Neutrophil (primary cell): ENCODE results near the gene ATP10D.

ENCODE experiments used
- H3K27ac ChIP-seq: fragments of 200-600 bp; sonication (generic); 2 replicates; pipeline ENCODE4 v1.5.1; 2016; ENCODE audit warnings: mild to moderate bottlenecking, moderate library complexity
- H3K27me3 ChIP-seq: fragments of 200-600 bp; sonication (generic); 2 replicates; pipeline ENCODE4 v1.6.0; 2016; ENCODE audit warnings: mild to moderate bottlenecking
- H3K36me3 ChIP-seq: fragments of 200-600 bp; sonication (generic); 2 replicates; pipeline ENCODE4 v1.5.1; 2017
- H3K4me1 ChIP-seq, 2 experiments: fragments of 200-600 bp in 1 of 2; sonication (generic) in 1 of 2; 1 replicate in 1 of 2; 2 replicates in 1 of 2; pipeline versions ENCODE4 v1.5.1 to v1.6.1; 2013 to 2016; ENCODE audit warnings: low read depth in 1 of 2, low read length in 1 of 2, mild to moderate bottlenecking in 1 of 2, moderate library complexity in 1 of 2; ENCODE audit not compliant: control insufficient read depth in 1 of 2, insufficient read depth in 1 of 2
- H3K4me3 ChIP-seq, 2 experiments: fragments of 200-600 bp in 1 of 2; sonication (generic) in 1 of 2; 1 replicate in 1 of 2; 2 replicates in 1 of 2; pipeline ENCODE4 v1.5.1; 2013 to 2016; ENCODE audit warnings: low read depth in 1 of 2, low read length in 1 of 2, mild to moderate bottlenecking in 1 of 2, moderate library complexity in 1 of 2
- H3K9me3 ChIP-seq: fragments of 200-600 bp; sonication (generic); 2 replicates; pipeline ENCODE4 v1.5.1; 2016
- CTCF ChIP-seq: fragments of 200-600 bp; sonication (generic); IDR thresholded peaks from 2 replicates; pipeline ENCODE4 v1.5.1; 2016; ENCODE audit warnings: antibody characterized with exemption

ATP10D gene

DNA sequence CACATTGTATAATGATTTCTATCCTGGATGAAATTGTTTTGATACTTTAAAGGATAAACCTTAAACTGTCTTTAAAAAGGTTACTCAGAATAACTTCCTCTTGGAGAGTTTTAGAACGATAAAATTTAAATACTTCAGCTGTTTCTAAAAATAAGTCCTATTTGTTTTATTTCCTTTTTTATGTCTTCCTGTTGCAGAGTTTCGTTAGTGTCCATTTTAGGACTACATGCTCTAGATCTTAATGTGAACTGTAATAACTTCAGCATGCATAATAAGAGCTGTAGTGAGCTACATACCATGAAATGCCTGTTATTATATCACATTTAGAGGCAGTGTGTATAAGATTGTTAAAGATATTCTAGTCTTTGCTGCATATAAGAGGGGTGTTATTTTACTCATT, 14.6 kb downstream of the ATP10D start:
- H3K27me3 ChIP-seq: no peaks in the 10 kb centered on the region
- H3K4me3 ChIP-seq: no peak overlapping the region
- no peak overlapping the region for H3K27ac ChIP-seq
- H3K4me1 ChIP-seq: no peaks in the 10 kb centered on the region
- H3K9me3 ChIP-seq: no peaks in the 10 kb centered on the region
- no peak for TF ChIP-seq CTCF
- no peaks in the 10 kb centered on the region for H3K36me3 ChIP-seq

DNA sequence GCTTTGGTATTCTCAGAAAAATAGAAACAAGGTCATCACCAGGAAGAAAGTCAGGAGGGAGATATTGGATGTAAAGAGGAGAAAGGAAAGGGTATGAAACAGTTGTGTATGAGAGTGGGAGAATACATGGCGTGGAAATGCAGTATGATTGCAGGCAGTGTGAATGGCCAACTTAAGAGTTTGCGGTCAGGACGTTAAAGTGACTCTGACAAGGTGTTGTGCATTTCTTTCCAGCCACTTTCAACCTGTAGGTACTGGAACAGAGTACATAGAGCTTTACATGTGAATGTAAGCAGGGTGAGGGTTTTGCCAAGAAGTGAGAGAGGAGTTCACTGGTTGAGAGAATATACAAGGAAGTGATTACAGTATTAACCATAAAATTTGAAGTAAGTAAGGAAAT, 15.7 kb downstream of the ATP10D start:
- TF ChIP-seq CTCF: no peak
- Histone ChIP-seq H3K27ac (no peak overlapping the region), H3K27me3 (no peaks in the 10 kb centered on the region), H3K4me1 (no peaks in the 10 kb centered on the region), H3K4me3 (no peak overlapping the region), H3K36me3 (no peaks in the 10 kb centered on the region), H3K9me3 (no peaks in the 10 kb centered on the region)

GRCh38 chr4:47505147-47505546, 20.1 kb downstream of the ATP10D start:
- no peak overlapping the region for H3K27ac ChIP-seq
- H3K4me3 ChIP-seq: no peak overlapping the region
- H3K27me3 ChIP-seq: no peaks in the 10 kb centered on the region
- no peaks in the 10 kb centered on the region for H3K36me3 ChIP-seq
- H3K4me1 ChIP-seq: no peaks in the 10 kb centered on the region
- TF ChIP-seq CTCF: no peak
- H3K9me3 ChIP-seq: no peaks in the 10 kb centered on the region

DNA sequence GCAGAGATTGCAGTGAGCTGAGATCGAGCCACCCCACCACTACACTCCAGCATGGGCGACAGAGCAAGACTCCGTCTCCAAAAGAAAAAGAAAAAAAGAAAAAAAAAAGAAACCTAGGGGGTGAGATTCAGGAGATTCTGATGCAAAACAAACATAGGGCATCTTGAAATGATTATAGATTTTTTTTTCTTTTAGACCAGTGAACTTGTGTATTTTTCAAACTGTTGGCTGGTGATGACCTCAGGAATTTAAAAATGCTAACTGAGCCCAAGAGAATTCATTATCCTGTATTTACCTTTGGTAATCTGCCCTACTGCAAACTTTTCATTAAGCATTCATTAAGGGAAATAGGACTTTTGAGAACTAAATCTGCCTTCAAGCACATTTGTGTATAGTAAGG, 20.6 kb downstream of the ATP10D start:
- Histone ChIP-seq H3K27ac (no peak overlapping the region), H3K4me1 (no peaks in the 10 kb centered on the region), H3K27me3 (no peaks in the 10 kb centered on the region), H3K9me3 (no peaks in the 10 kb centered on the region), H3K4me3 (no peak overlapping the region), H3K36me3 (no peaks in the 10 kb centered on the region)
- TF ChIP-seq CTCF: no peak

GRCh38 chr4:47510506-47511143, 25.6 kb downstream of the ATP10D start:
- no peak overlapping the region for H3K4me3 ChIP-seq
- H3K27ac ChIP-seq: no peak overlapping the region
- H3K4me1 ChIP-seq: no peaks in the 10 kb centered on the region
- H3K36me3 ChIP-seq: no peaks in the 10 kb centered on the region
- no peak for TF ChIP-seq CTCF
- no peaks in the 10 kb centered on the region for H3K27me3 ChIP-seq
- no peaks in the 10 kb centered on the region for H3K9me3 ChIP-seq

GRCh38 chr4:47513461-47513860, 28.4 kb downstream of the ATP10D start:
- Histone ChIP-seq H3K36me3 (no peaks in the 10 kb centered on the region), H3K4me1 (no peaks in the 10 kb centered on the region), H3K27me3 (no peaks in the 10 kb centered on the region), H3K4me3 (no peak overlapping the region), H3K9me3 (no peaks in the 10 kb centered on the region), H3K27ac (no peak overlapping the region)
- no peak for TF ChIP-seq CTCF
